Pancreas (tissue), 10 donors: ENCODE measurements around the gene RTEL1. TPM values are rescaled to one million over a fixed set of nuclear protein-coding genes. Genes with fewer than 3 reads are reported as not detected.

Experiments
- ATAC-seq, 4 donors: fragments of 200-7000 bp; cut with Tn5 transposase; one replicate each; pipeline versions ENCODE4 v1.8.0 to v1.9.1; 2020; ENCODE audit warnings: mild to moderate bottlenecking in 4 of 4, moderate library complexity in 4 of 4
- DNase-seq, 6 donors: peaks; one replicate each; pipeline ENCODE4 v3.0.0-alpha.2; 2020
- FAIRE-seq: peaks from 2 replicates; lab custom pipeline; 2012; peaks lifted over from hg19 to GRCh38; lab: Jason Lieb, UNC
- H3K27ac ChIP-seq, 4 donors: fragments of 200-600 bp; sonication (generic); 1 replicate in 3 of 4; 2 replicates in 1 of 4; pipeline versions ENCODE4 v1.5.0 to v1.8.0; 2020
- H3K27me3 ChIP-seq, 4 donors: fragments of 200-600 bp; one replicate each; pipeline ENCODE4 v1.8.0; 2021
- H3K36me3 ChIP-seq, 3 donors: fragments of 200-600 bp; sonication (generic) in 1 of 3; one replicate each; pipeline versions ENCODE4 v1.5.0 to v1.8.0; 2020 to 2021
- H3K4me1 ChIP-seq, 3 donors: fragments of 200-600 bp; one replicate each; pipeline ENCODE4 v1.8.0; 2021
- H3K4me3 ChIP-seq, 4 donors: fragments of 200-600 bp; sonication (generic) in 2 of 4; one replicate each; pipeline versions ENCODE4 v1.5.0 to v1.8.0; 2020 to 2021
- H3K9me3 ChIP-seq, 4 donors: fragments of 200-600 bp; one replicate each; pipeline ENCODE4 v1.8.0; 2021
- CTCF ChIP-seq, 4 donors: fragments of 200-600 bp; sonication (generic) in 3 of 4; IDR thresholded peaks; one replicate each; pipeline versions ENCODE4 v1.5.0 to v1.8.0; 2021; ENCODE audit warnings: antibody characterized with exemption in 4 of 4
- WGBS, 2 donors: extraction: QIAGEN DNeasy Blood & Tissue Kit; methylation state at CpG; one replicate each; pipeline ENCODE4 v1.1.7; 2013; 5-methylcytosine and 5-hydroxymethylcytosine counted together
- intact Hi-C, 3 donors: fragments of 100-400 bp; cut with DNase I; formaldehyde crosslinking; loops; one replicate each; pipeline versions ENCODE4 v1.11.1 to v1.14.2; 2022
- polyA plus RNA-seq, 2 donors: library from polyadenylated mRNA; stranded (reverse); fragments of 200-250 nt; gene quantifications; one replicate each; pipeline ENCODE4 v1.2.3, GENCODE V29; 2013
- total RNA-seq, 6 donors: library from RNA; stranded (reverse); fragmentation: NEBNext Ultra II Directional in 4 of 6; extraction: Animal tissue kit (Norgen Biotek cat#: 25700) in 4 of 6; gene quantifications; one replicate each; pipeline versions ENCODE4 v1.2.1 to v1.2.4, GENCODE V29; 2021 to 2023
- donor health status: healthy with polysubstance abuse.
- donor health status: DM: no; HTN: no; CAD: no; lungs with moderate emphysema.
- donor health status: DM: no; HTN: no; CAD: no.
- donor health status: control.
- donor health status: control.
- donor health status: Bipolar disorder and iron deficiency.
- donor health status: DM: yes; HTN: yes; CAD: no.
- donor health status: DM: no; HTN: no; CAD: no.
- donor health status: DM: no; HTN: no; CAD: no.
- donor health status: DM: yes; HTN: yes; CAD: no.

Gene RTEL1
- total and polyA plus RNA-seq, 8 donors, result 10.5 to 36.6 (median 15.0) TPM

- Histone ChIP-seq H3K4me1 (peaks cover 0 to 12% (median 0%) of the 10 kb centered on the region in 3 donors), H3K36me3 (no peaks in the 10 kb centered on the region), H3K4me3 (no peak overlapping the region), H3K27me3 (no peaks in the 10 kb centered on the region), H3K9me3 (no peaks in the 10 kb centered on the region), H3K27ac (no peak overlapping the region)
- WGBS, 2 donors, result 93 to 94% methylated on average over 36 to 37 of the region's 37 CpGs
- ATAC-seq (no peak), DNase-seq (peak in 2 of 6 donors; percentile 44 to 84), FAIRE-seq (no peak)
- TF ChIP-seq CTCF (IDR thresholded peaks at IDR 0.05), result no peak
- intact Hi-C loops, result no loop called here
Observed at GRCh38 chr20:63694584-63695423, 36.7 kb downstream of the RTEL1 start.

DNA sequence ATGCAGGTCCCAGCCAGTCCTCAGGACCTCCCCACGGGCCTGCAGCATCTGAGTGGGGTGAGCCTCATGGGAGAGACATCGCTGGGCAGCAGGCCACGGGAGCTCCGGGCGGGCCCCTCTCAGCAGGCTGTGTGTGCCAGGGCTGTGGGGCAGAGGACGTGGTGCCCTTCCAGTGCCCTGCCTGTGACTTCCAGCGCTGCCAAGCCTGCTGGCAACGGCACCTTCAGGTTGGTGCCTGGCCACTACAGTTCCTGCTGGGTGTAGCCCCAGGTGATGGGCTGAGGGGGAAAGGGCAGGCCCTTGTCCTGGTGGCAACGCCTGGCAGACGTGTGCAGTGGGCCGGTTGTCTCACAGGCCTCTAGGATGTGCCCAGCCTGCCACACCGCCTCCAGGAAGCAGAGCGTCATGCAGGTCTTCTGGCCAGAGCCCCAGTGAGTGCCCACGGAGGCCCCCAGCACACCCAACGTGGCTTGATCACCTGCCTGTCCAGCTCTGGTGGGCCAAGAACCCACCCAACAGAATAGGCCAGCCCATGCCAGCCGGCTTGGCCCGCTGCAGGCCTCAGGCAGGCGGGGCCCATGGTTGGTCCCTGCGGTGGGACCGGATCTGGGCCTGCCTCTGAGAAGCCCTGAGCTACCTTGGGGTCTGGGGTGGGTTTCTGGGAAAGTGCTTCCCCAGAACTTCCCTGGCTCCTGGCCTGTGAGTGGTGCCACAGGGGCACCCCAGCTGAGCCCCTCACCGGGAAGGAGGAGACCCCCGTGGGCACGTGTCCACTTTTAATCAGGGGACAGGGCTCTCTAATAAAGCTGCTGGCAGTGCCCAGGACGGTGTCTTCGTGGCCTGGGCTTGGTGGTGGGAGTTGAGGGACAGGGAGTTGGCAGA, 37.6 kb downstream of the RTEL1 start:
- FAIRE-seq, result no peak
- Histone ChIP-seq H3K4me3 (no peak overlapping the region), H3K4me1 (peaks cover 0 to 12% (median 0%) of the 10 kb centered on the region in 3 donors)

GRCh38 chr20:63696306-63696627, 38.2 kb downstream of the RTEL1 start:
- peak overlapping the region in 1 of 4 donors; percentile 28 for H3K4me3 ChIP-seq
- DNase-seq, result peak in 4 of 6 donors; percentile 19 to 82 (median 38)
- no peak for FAIRE-seq
- WGBS, 2 donors, result 35 to 45% methylated on average over 5 to 6 of the region's 6 CpGs
- no peaks in the 10 kb centered on the region for H3K9me3 ChIP-seq
- intact Hi-C loops, result no loop called here
- peaks cover 0 to 12% (median 0%) of the 10 kb centered on the region in 3 donors for H3K4me1 ChIP-seq
- no peak overlapping the region for H3K27ac ChIP-seq
- no peaks in the 10 kb centered on the region for H3K36me3 ChIP-seq
- no peaks in the 10 kb centered on the region for H3K27me3 ChIP-seq
- TF ChIP-seq CTCF (IDR thresholded peaks at IDR 0.05), result no peak
- ATAC-seq, result peak; percentile 9 to 38 (median 22)

More for the DNA sequence above, 37.6 kb downstream of the RTEL1 start:
- Histone ChIP-seq H3K27me3 (no peaks in the 10 kb centered on the region), H3K9me3 (no peaks in the 10 kb centered on the region), H3K36me3 (no peaks in the 10 kb centered on the region), H3K27ac (no peak overlapping the region)
- WGBS, 2 donors, result 79 to 82% methylated on average over 23 to 25 of the region's 25 CpGs
- intact Hi-C loops, result no loop called here
- TF ChIP-seq CTCF (IDR thresholded peaks at IDR 0.05), result no peak
- ATAC-seq, result no peak
- DNase-seq, result peak in 4 of 6 donors; percentile 12 to 79 (median 35)

DNA sequence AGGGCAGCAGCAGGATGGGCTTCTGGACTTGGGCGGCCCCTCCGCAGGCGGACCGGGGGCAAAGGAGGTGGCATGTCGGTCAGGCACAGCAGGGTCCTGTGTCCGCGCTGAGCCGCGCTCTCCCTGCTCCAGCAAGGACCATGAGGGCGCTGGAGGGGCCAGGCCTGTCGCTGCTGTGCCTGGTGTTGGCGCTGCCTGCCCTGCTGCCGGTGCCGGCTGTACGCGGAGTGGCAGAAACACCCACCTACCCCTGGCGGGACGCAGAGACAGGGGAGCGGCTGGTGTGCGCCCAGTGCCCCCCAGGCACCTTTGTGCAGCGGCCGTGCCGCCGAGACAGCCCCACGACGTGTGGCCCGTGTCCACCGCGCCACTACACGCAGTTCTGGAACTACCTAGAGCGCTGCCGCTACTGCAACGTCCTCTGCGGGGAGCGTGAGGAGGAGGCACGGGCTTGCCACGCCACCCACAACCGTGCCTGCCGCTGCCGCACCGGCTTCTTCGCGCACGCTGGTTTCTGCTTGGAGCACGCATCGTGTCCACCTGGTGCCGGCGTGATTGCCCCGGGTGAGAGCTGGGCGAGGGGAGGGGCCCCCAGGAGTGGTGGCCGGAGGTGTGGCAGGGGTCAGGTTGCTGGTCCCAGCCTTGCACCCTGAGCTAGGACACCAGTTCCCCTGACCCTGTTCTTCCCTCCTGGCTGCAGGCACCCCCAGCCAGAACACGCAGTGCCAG, 38.7 kb downstream of the RTEL1 start, which contains the start of gene TNFRSF6B:
TNFRSF6B (plus strand) TSS at position 25 of the 729 bp plus-strand sequence; CDS start at position 141, 116 bp downstream.
- Histone ChIP-seq H3K36me3 (no peaks in the 10 kb centered on the region), H3K4me1 (peaks cover 0 to 12% (median 0%) of the 10 kb centered on the region in 3 donors), H3K27me3 (no peaks in the 10 kb centered on the region), H3K4me3 (peak within 1 kb of the TSS in 1 of 4 donors; percentile 28), H3K27ac (no peak within 1 kb of the TSS), H3K9me3 (no peaks in the 10 kb centered on the region)
- ATAC-seq, result peak; percentile 2 to 27 (median 6)
- FAIRE-seq, result no peak
- intact Hi-C loops, result no loop called here
- DNase-seq, result peak in 5 of 6 donors; percentile 11 to 78 (median 48)
- 18 to 21% methylated on average over 42 to 52 of the region's 52 CpGs for WGBS, 2 donors
- no peak for TF ChIP-seq CTCF (IDR thresholded peaks at IDR 0.05)
